Kidney (tissue), 14 donors: Measurements from ENCODE around the gene CCM2. TPM values are rescaled to one million over a fixed set of nuclear protein-coding genes. Genes with fewer than 3 reads are reported as not detected.

Source experiments
- DNase-seq, 5 donors: peaks; one replicate each; pipeline ENCODE4 v3.0.0-alpha.2; 2013 to 2020
- FAIRE-seq: peaks from 2 replicates; lab custom pipeline; 2012; peaks lifted over from hg19 to GRCh38; lab: Jason Lieb, UNC
- H3K27ac ChIP-seq, 2 donors: one replicate each; pipeline ENCODE4 v1.7.0; 2013; ENCODE audit warnings: low read depth in 2 of 2, low read length in 2 of 2, inconsistent platforms in 1 of 2
- H3K27me3 ChIP-seq: one replicate; pipeline ENCODE4 v1.7.1; 2013; ENCODE audit warnings: low read length, inconsistent platforms; ENCODE audit not compliant: control insufficient read depth, insufficient read depth
- H3K36me3 ChIP-seq, 3 donors: one replicate each; pipeline versions ENCODE4 v1.7.0 to v1.7.1; 2013; ENCODE audit warnings: low read length in 3 of 3, control low read depth in 1 of 3, inconsistent platforms in 1 of 3; ENCODE audit not compliant: insufficient read depth in 3 of 3, control insufficient read depth in 2 of 3
- H3K4me1 ChIP-seq, 3 donors: one replicate each; pipeline versions ENCODE4 v1.7.0 to v1.7.1; 2013; ENCODE audit warnings: low read length in 3 of 3, inconsistent platforms in 1 of 3, low read depth in 1 of 3; ENCODE audit not compliant: control insufficient read depth in 2 of 3, insufficient read depth in 2 of 3
- H3K4me3 ChIP-seq, 3 donors: one replicate each; pipeline versions ENCODE4 v1.7.0 to v1.8.1; 2013; ENCODE audit warnings: low read length in 3 of 3, control low read depth in 1 of 3, inconsistent platforms in 1 of 3
- H3K9ac ChIP-seq, 3 donors: one replicate each; pipeline versions ENCODE4 v1.7.0 to v1.7.1; 2013; ENCODE audit warnings: low read length in 3 of 3, control low read depth in 1 of 3, inconsistent platforms in 1 of 3
- H3K9me3 ChIP-seq, 3 donors: one replicate each; pipeline versions ENCODE4 v1.7.0 to v1.7.1; 2013; ENCODE audit warnings: low read length in 3 of 3, control low read depth in 1 of 3, inconsistent platforms in 1 of 3; ENCODE audit not compliant: control insufficient read depth in 2 of 3, insufficient read depth in 1 of 3
- intact Hi-C: fragments of 100-400 bp; cut with DNase I; formaldehyde crosslinking; loops from one replicate; pipeline ENCODE4 v1.11.1; 2022
- polyA plus RNA-seq: library from polyadenylated mRNA; stranded (reverse); fragments of 350-450 nt; fragmentation: Illumina TruSeq; extraction: RNeasy Lipid Tissue Mini Kit (QIAGEN cat#74804); gene quantifications from one replicate; pipeline ENCODE4 v1.2.3, GENCODE V29; 2014; ENCODE audit warnings: low read depth, low replicate concordance; ENCODE audit not compliant: insufficient read depth
- total RNA-seq: library from RNA; stranded (reverse); fragmentation: NEBNext Ultra II Directional; extraction: Animal tissue kit (Norgen Biotek cat#: 25700); gene quantifications from one replicate; pipeline ENCODE4 v1.2.1, GENCODE V29; 2021
- TF ChIP-seq, protein P1 (sequence below): IDR thresholded peaks from 3 replicates; pipeline ENCODE4 v1.5.1; 2012; ENCODE audit warnings: mild to moderate bottlenecking, moderate library complexity, borderline replicate concordance; ENCODE audit not compliant: insufficient read depth; ENCODE audit errors: extremely low read depth
- donor health status: control.
- donor health status: control.
- donor health status: control.
- donor health status: control.
- donor health status: control.
- donor health status: DM: yes; HTN: yes; CAD: no.
- donor health status: Normal renal cell carcinoma (clear cell type).

The CCM2 gene
- total and polyA plus RNA-seq, 2 donors from 2014 or later, result 35.0 to 37.8 TPM

- no peak overlapping the region for H3K27ac ChIP-seq
- H3K4me3 ChIP-seq, result no peak overlapping the region
- DNase-seq (no peak), FAIRE-seq (no peak)
- no peaks in the 10 kb centered on the region for H3K27me3 ChIP-seq
- intact Hi-C loops, result no loop called here
- H3K4me1 ChIP-seq, result no peaks in the 10 kb centered on the region
- H3K9ac ChIP-seq, result no peak overlapping the region
- H3K9me3 ChIP-seq, result no peaks in the 10 kb centered on the region
- TF ChIP-seq, protein P1, sequence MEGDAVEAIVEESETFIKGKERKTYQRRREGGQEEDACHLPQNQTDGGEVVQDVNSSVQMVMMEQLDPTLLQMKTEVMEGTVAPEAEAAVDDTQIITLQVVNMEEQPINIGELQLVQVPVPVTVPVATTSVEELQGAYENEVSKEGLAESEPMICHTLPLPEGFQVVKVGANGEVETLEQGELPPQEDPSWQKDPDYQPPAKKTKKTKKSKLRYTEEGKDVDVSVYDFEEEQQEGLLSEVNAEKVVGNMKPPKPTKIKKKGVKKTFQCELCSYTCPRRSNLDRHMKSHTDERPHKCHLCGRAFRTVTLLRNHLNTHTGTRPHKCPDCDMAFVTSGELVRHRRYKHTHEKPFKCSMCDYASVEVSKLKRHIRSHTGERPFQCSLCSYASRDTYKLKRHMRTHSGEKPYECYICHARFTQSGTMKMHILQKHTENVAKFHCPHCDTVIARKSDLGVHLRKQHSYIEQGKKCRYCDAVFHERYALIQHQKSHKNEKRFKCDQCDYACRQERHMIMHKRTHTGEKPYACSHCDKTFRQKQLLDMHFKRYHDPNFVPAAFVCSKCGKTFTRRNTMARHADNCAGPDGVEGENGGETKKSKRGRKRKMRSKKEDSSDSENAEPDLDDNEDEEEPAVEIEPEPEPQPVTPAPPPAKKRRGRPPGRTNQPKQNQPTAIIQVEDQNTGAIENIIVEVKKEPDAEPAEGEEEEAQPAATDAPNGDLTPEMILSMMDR, result no peak
- peaks cover 0 to 21% (median 15%) of the 10 kb centered on the region in 3 donors for H3K36me3 ChIP-seq
Measured at GRCh38 chr7:45065031-45065995, 65.3 kb downstream of the CCM2 start.

DNA sequence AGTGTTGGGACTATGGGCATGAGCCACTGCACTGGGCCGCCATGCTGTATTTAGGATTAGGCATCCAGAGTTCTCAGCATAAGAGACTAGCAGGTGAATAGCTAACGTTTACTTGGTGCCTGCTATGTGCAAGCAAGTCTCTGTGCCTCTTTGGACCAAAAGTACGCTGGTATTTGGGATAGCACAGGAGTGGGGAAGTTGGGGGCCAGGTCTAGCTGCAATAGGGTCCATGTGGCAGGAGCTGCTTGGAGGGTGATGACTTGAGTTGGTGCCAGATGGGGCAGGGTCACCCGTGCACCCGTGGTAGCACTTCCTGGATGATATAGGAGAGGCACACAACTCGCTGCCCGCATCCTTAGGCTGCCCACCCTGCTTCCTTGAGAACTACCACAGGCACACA is 66.4 kb downstream of the CCM2 start:
- DNase-seq (peak in 1 of 5 donors; percentile 34), FAIRE-seq (no peak)
- no peaks in the 10 kb centered on the region for H3K9me3 ChIP-seq
- H3K27ac ChIP-seq, result no peak overlapping the region
- no peaks in the 10 kb centered on the region for H3K4me1 ChIP-seq
- no peaks in the 10 kb centered on the region for H3K27me3 ChIP-seq
- intact Hi-C loops, result no loop called here
- no peak overlapping the region for H3K9ac ChIP-seq
- no peak overlapping the region for H3K4me3 ChIP-seq
- peaks cover 0 to 21% (median 15%) of the 10 kb centered on the region in 3 donors for H3K36me3 ChIP-seq
- TF ChIP-seq, protein P1, result no peak

GRCh38 chr7:45067582-45067981 is 67.6 kb downstream of the CCM2 start:
- Histone ChIP-seq H3K4me3 (no peak overlapping the region), H3K27me3 (no peaks in the 10 kb centered on the region), H3K9me3 (no peaks in the 10 kb centered on the region), H3K36me3 (peaks cover 0 to 26% (median 18%) of the 10 kb centered on the region in 3 donors), H3K27ac (no peak overlapping the region), H3K4me1 (no peaks in the 10 kb centered on the region), H3K9ac (no peak overlapping the region)
- intact Hi-C loops, result no loop called here
- no peak for FAIRE-seq
- TF ChIP-seq, protein P1, result no peak
- no peak for DNase-seq
